Prostate gland (tissue), 2 donors: ENCODE results near the gene ARMC8.

ENCODE experiments used
- CTCF ChIP-seq, 4 experiments: fragments of 200-600 bp in 2 of 4; fragments of 450-650 bp in 2 of 4; sonication (generic) in 2 of 4; IDR thresholded peaks; 1 replicate in 3 of 4; 2 replicates in 1 of 4; pipeline ENCODE4 v1.5.1; 2016 to 2019; ENCODE audit warnings: antibody characterized with exemption in 4 of 4, mild to moderate bottlenecking in 2 of 4, moderate library complexity in 2 of 4
- POLR2A ChIP-seq: fragments of 450-650 bp; IDR thresholded peaks from one replicate; pipeline ENCODE4 v1.6.1; 2016; ENCODE audit warnings: antibody characterized with exemption, mild to moderate bottlenecking

GRCh38 chr3:138220788-138221187, 33.7 kb downstream of the ARMC8 start:
- TF ChIP-seq POLR2A, result no peak
- TF ChIP-seq CTCF (IDR thresholded peaks at IDR 0.05), result no peak
